ENCODE data around the gene LARP4B. TPM values are rescaled to one million over a fixed set of nuclear protein-coding genes. Genes with fewer than 3 reads are reported as not detected.

Gene LARP4B
- total and polyA plus RNA-seq, 2 experiments from 2014 or later = 18.3 to 52.3 TPM

- Mint-ChIP-seq H3K36me3 (ENCODE audit: low read depth) (peaks cover 4% of the 10 kb centered on the region; the same call in 2 of the 3 replicates), H3K27ac (no peak overlapping the region), H3K27me3 (ENCODE audit: insufficient read depth, low read depth, poor library complexity) (peaks cover 2% of the 10 kb centered on the region), H3K4me1 (peaks cover 8% of the 10 kb centered on the region), H3K4me3 (no peak overlapping the region), H3K9me3 (peaks cover 10% of the 10 kb centered on the region)
- Histone ChIP-seq H4K20me1 (replicated peaks; ENCODE audit: insufficient read depth) (no peaks in the 10 kb centered on the region), H3K79me2 (replicated peaks; ENCODE audit: insufficient read depth) (no peaks in the 10 kb centered on the region), H3K4me1 (ENCODE audit: insufficient read depth) (no peaks in the 10 kb centered on the region), H3K36me3 (ENCODE audit: insufficient read depth) (no peaks in the 10 kb centered on the region), H2AFZ (no peak overlapping the region; the same call in 1 of the 2 replicates), H3F3A (replicated peaks; ENCODE audit: low read depth) (no peaks in the 10 kb centered on the region), H3K4me2 (no peak overlapping the region), H3K27ac (ENCODE audit: low read depth) (no peak overlapping the region), H3K4me3 (no peak overlapping the region), H3K27me3 (ENCODE audit: insufficient read depth) (no peaks in the 10 kb centered on the region), H3K9me2 (ENCODE audit: insufficient read depth) (no peaks in the 10 kb centered on the region)
- TF ChIP-seq EZH2phosphoT487 (IDR thresholded peaks at IDR 0.05; ENCODE audit: unreplicated experiment) (no peak), ZNF114 (CRISPR knock-in tag; IDR thresholded peaks at IDR 0.05) (no peak), REST (IDR thresholded peaks at IDR 0.05; ENCODE audit: unreplicated experiment) (no peak), JUNB (IDR thresholded peaks at IDR 0.05; ENCODE audit: unreplicated experiment) (no peak)
- no peak for DNase-seq (ENCODE audit: low spot score)
- ATAC-seq = peak; percentile 65
Observed at GRCh38 chr10:972763-973162, 41.3 kb upstream of the LARP4B start.

- Mint-ChIP-seq H3K4me3 (no peak overlapping the region), H3K27ac (no peak overlapping the region), H3K4me1 (peaks cover 11% of the 10 kb centered on the region), H3K9me3 (peaks cover 7% of the 10 kb centered on the region), H3K27me3 (ENCODE audit: insufficient read depth, low read depth, poor library complexity) (peaks cover 5% of the 10 kb centered on the region), H3K36me3 (ENCODE audit: low read depth) (peaks cover 2% of the 10 kb centered on the region; the same call in 2 of the 3 replicates)
- Histone ChIP-seq H3K79me2 (replicated peaks; ENCODE audit: insufficient read depth) (no peaks in the 10 kb centered on the region), H3K36me3 (ENCODE audit: insufficient read depth) (no peaks in the 10 kb centered on the region), H3K27ac (ENCODE audit: low read depth) (no peak overlapping the region), H3K4me1 (ENCODE audit: insufficient read depth) (no peaks in the 10 kb centered on the region), H3K4me3 (no peak overlapping the region), H3K4me2 (no peak overlapping the region), H3K27me3 (ENCODE audit: insufficient read depth) (no peaks in the 10 kb centered on the region), H3F3A (replicated peaks; ENCODE audit: low read depth) (no peaks in the 10 kb centered on the region), H3K9me2 (ENCODE audit: insufficient read depth) (no peaks in the 10 kb centered on the region), H4K20me1 (replicated peaks; ENCODE audit: insufficient read depth) (no peaks in the 10 kb centered on the region), H2AFZ (no peak overlapping the region)
- ATAC-seq = no peak
- no peak for DNase-seq (ENCODE audit: low spot score)
- TF ChIP-seq EZH2phosphoT487 (IDR thresholded peaks at IDR 0.05; ENCODE audit: unreplicated experiment) (no peak), ZNF462 (CRISPR knock-in tag; IDR thresholded peaks at IDR 0.05) (no peak), POLR2AphosphoS5 (IDR thresholded peaks at IDR 0.05; ENCODE audit: low read depth) (no peak), JUNB (IDR thresholded peaks at IDR 0.05; ENCODE audit: unreplicated experiment) (no peak), CTCF (conservative IDR thresholded peaks at IDR 0.05; ENCODE audit: low read depth in 2 of 2) (no peak), ZNF331 (CRISPR knock-in tag; IDR thresholded peaks at IDR 0.05; ENCODE audit: low read depth) (no peak), STAT1 (IDR thresholded peaks at IDR 0.05; ENCODE audit: unreplicated experiment) (no peak), NANOG (IDR thresholded peaks at IDR 0.05; ENCODE audit: borderline replicate concordance) (no peak)
Observed at GRCh38 chr10:971613-972012, 40.1 kb upstream of the LARP4B start.
